Measurements from ENCODE around the gene PRR18. TPM values are rescaled to one million over a fixed set of nuclear protein-coding genes. Genes with fewer than 3 reads are reported as not detected.

The PRR18 gene
- total RNA-seq, 2 experiments from 2014 or later = not detected

DNA sequence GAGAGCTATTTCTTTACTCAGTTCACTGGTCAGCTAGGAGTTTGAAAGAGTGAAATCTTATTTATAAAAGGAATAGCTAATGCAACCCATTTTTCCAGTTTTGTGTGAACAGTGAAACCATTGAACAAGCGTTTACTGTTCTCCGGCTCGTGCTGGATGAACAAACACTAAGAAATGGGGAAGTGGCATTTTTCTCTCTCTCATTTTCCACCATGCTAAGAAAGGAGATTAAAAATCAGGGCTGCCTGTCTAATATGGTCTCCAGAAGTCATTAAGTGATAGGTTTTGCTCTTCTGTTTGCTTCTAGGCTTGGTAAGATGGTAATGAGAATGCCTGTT, 34.9 kb upstream of the PRR18 start:
- H3K27me3 Mint-ChIP-seq = peaks cover 19% of the 10 kb centered on the region
- H3K4me3 Mint-ChIP-seq = peak overlapping the region; percentile 86
- ChIA-PET POLR2A (interaction anchor here (0.7 to 2.6 kb wide), 7 partner anchors 9 to 84 kb away, joined by 3 to 13 read pairs (median 6); partner anchors contain the start of gene PRR18), CTCF (interaction anchor here (0.9 to 2.0 kb wide), 3 partner anchors 35 to 108 kb away, joined by 3 to 21 read pairs (median 3); no protein-coding TSS in a partner anchor)
- H3K36me3 Mint-ChIP-seq (ENCODE audit: low read depth) = peaks cover 6% of the 10 kb centered on the region
- DNase-seq = no peak
- H3K9me3 Mint-ChIP-seq = no peaks in the 10 kb centered on the region
- H3K27ac Mint-ChIP-seq = peak overlapping the region; percentile 17
- H3K4me1 Mint-ChIP-seq = peaks cover 14% of the 10 kb centered on the region

DNA sequence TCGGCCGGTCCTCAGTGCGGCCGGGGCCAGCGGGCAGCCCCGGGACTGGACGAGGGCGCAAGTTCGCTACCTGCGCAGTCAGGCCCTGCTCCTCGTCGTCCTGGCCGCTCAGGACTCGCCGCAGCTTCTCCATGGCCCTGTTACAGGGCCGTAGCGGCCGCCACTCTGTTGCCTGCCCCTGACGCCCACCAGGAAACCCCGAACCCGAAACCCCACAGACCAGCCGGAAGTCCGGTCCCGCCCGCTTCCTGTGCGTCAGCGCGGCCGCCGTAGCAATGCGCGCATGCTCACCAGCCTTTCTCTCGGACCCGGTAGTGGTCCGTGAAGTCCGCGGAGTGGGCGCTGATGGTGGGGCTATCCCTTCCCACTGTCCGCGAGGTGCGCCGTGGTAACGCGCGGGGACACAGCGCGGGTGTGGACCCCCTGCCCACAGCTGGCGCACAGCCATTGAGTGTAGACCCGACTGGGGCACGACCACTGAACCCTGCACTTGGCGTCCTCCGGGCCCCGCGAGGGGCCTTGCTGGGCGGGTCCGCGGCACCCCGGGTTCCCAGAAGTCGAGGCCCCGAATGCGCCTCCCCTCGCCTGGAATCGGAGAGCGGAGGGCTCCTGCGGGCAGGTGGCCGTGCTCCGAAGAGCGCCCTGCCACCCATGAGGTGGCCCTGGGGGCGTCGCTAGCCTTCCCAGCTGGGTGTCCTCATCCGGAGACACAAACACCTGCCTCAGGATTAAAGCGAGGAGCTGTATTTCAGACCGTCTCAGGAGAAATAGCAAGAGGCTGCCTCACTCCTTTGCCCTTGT, 34.4 kb upstream of the PRR18 start, which contains the start of gene SFT2D1:
TSS of gene SFT2D1 (minus strand) at position 197 of the 801 bp plus-strand sequence. CDS start at position 133, 64 bp downstream.
- ChIA-PET CTCF (interaction anchor here (0.8 to 2.0 kb wide), 5 partner anchors 9 to 143 kb away, joined by 3 to 21 read pairs (median 3); no protein-coding TSS in a partner anchor), POLR2A (interaction anchor here (0.7 to 2.6 kb wide), 8 partner anchors 9 to 83 kb away, joined by 3 to 13 read pairs (median 5); partner anchors contain the start of gene PRR18)
- Mint-ChIP-seq H3K4me3 (peak within 1 kb of the TSS; percentile 86), H3K4me1 (peaks cover 14% of the 10 kb centered on the region), H3K27me3 (peaks cover 14% of the 10 kb centered on the region), H3K27ac (peak within 1 kb of the TSS; percentile 81), H3K9me3 (no peaks in the 10 kb centered on the region), H3K36me3 (ENCODE audit: low read depth) (peaks cover 6% of the 10 kb centered on the region)
- peak; percentile 88 for DNase-seq

GRCh38 chr6:166341977-166342348, 33.8 kb upstream of the PRR18 start:
- no peaks in the 10 kb centered on the region for H3K9me3 Mint-ChIP-seq
- H3K27ac Mint-ChIP-seq = peak overlapping the region; percentile 81
- POLR2A ChIA-PET = interaction anchor here (0.7 to 2.6 kb wide), 8 partner anchors 8 to 83 kb away, joined by 3 to 13 read pairs (median 5); partner anchors contain the start of gene PRR18
- peaks cover 10% of the 10 kb centered on the region for H3K27me3 Mint-ChIP-seq
- H3K36me3 Mint-ChIP-seq (ENCODE audit: low read depth) = peaks cover 6% of the 10 kb centered on the region
- no peak for DNase-seq
- CTCF ChIA-PET = interaction anchor here (0.8 to 2.0 kb wide), 3 partner anchors 8 to 144 kb away, joined by 3 to 21 read pairs (median 4); no protein-coding TSS in a partner anchor
- H3K4me3 Mint-ChIP-seq = peak overlapping the region; percentile 86
- peaks cover 14% of the 10 kb centered on the region for H3K4me1 Mint-ChIP-seq

- POLR2A ChIA-PET = interaction anchor here (0.7 to 2.6 kb wide), 5 partner anchors 7 to 78 kb away, joined by 3 to 13 read pairs (median 6); partner anchors contain the start of gene PRR18
- DNase-seq = no peak
Observed at GRCh38 chr6:166341464-166341863, 33.3 kb upstream of the PRR18 start.

DNA sequence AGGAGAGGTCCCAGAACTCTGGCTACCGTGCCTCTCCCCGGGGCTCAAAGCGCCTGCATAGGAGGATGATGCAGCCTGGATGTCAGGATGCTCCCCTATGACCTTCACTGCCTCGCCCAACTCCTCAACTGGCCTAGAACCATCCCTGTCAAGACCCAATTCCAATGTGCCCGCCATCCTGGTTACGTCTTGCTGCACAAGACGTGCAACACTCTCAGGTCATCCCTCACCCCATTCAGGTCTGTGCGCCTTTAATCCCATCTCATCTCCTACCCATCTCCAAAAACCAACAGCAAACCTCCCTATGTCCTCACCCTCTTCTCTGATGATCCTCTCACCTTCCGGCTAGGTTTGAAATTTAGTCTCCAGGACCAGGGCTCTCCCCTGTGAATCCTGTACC, 30.7 kb upstream of the PRR18 start:
- Mint-ChIP-seq H3K27ac (no peak overlapping the region), H3K27me3 (no peaks in the 10 kb centered on the region), H3K36me3 (ENCODE audit: low read depth) (peaks cover 28% of the 10 kb centered on the region), H3K9me3 (no peaks in the 10 kb centered on the region), H3K4me1 (peaks cover 37% of the 10 kb centered on the region), H3K4me3 (no peak overlapping the region)
- CTCF ChIA-PET = interaction anchor here (2.2 kb wide), 1 partner anchor 43 kb away, joined by 5 read pairs; no protein-coding TSS in a partner anchor
- POLR2A ChIA-PET = no interaction called here
- DNase-seq = no peak

More at GRCh38 chr6:166341464-166341863, 33.3 kb upstream of the PRR18 start:
- Mint-ChIP-seq H3K27me3 (peaks cover 10% of the 10 kb centered on the region), H3K4me1 (peaks cover 14% of the 10 kb centered on the region), H3K36me3 (ENCODE audit: low read depth) (peaks cover 6% of the 10 kb centered on the region), H3K27ac (peak overlapping the region; percentile 81), H3K9me3 (no peaks in the 10 kb centered on the region), H3K4me3 (peak overlapping the region; percentile 86)
- CTCF ChIA-PET = interaction anchor here (0.8 to 2.0 kb wide), 3 partner anchors 8 to 145 kb away, joined by 3 to 21 read pairs (median 4); no protein-coding TSS in a partner anchor

GRCh38 chr6:166336847-166337246, 28.7 kb upstream of the PRR18 start:
- CTCF ChIA-PET = interaction anchor here (0.7 to 1.5 kb wide), 3 partner anchors 24 to 826 kb away, joined by 3 read pairs; no protein-coding TSS in a partner anchor
- Mint-ChIP-seq H3K4me3 (no peak overlapping the region), H3K4me1 (peaks cover 49% of the 10 kb centered on the region), H3K27ac (no peak overlapping the region), H3K27me3 (no peaks in the 10 kb centered on the region), H3K36me3 (ENCODE audit: low read depth) (peaks cover 38% of the 10 kb centered on the region), H3K9me3 (no peaks in the 10 kb centered on the region)
- DNase-seq = no peak
- POLR2A ChIA-PET = no interaction called here

DNA sequence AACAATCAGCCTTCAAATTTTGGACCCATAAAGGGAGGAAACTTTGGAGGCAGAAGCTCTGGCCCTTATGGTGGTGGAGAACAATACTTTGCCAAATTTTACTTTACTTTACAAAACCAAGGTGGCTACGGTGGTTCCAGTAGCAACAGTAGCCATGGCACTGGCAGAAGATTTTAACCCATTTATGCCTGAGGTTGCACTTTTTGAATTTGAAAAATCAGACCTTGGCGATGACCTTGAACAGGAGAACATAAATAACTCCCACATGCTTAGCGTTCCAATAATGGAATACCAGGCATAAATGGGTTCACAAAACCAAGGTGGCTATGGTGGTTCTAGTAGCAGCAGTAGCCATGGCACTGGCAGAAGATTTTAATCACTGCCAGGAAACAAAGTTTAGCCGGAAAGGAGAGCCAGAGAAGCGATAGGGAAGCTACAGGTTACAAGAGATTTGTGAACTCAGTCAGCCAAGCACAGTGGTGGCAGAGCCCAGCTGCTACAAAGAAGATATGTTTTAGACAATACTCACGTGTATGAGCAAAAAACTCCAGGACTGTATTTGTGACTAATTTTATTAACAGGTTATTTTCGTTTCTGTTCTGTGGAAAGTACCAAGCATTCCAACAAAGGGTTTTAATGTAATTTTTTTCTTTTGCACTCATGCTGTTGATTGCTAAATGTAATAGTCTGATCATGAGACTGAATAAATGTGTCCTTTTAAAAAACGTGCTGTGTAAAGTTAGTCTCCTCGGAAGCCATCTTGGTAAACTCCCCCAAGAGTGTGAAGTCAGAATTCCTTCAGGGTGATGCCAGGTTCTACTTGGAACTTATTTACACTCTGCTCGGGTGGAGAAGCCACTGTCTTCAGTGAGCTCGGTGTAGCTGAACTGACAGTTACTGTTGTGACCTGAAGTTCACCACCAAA, 27.4 kb upstream of the PRR18 start:
- no peak for DNase-seq
- H3K4me1 Mint-ChIP-seq = peaks cover 49% of the 10 kb centered on the region
- H3K27me3 Mint-ChIP-seq = no peaks in the 10 kb centered on the region
- no peaks in the 10 kb centered on the region for H3K9me3 Mint-ChIP-seq
- ChIA-PET POLR2A (interaction anchor here (1.6 kb wide), 1 partner anchor 46 kb away, joined by 6 read pairs; no protein-coding TSS in a partner anchor), CTCF (interaction anchor here (0.8 to 1.1 kb wide), 2 partner anchors 22 to 23 kb away, joined by 3 read pairs; no protein-coding TSS in a partner anchor)
- no peak overlapping the region for H3K4me3 Mint-ChIP-seq
- no peak overlapping the region for H3K27ac Mint-ChIP-seq
- peaks cover 36% of the 10 kb centered on the region for H3K36me3 Mint-ChIP-seq (ENCODE audit: low read depth)

DNA sequence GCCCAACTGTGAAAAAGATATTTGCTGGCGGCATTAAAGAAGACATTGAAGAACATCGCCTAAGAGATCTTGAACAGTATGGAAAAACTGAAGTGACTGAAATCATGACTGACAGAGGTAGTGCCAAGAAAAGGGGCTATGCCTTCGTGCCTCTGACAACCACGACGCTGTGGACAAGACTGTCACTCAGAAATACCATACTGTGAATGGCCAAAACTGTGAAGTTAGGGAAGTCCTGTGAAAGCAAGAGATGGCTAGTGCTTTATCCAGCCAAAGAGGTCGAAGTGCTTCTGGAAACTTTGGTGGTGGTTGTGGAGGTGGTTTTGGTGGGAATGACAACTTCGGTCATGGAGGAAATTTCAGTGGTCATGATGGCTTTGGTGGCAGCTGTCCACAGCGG, 26.7 kb upstream of the PRR18 start:
- H3K4me3 Mint-ChIP-seq = no peak overlapping the region

GRCh38 chr6:166333172-166333995, 25.2 kb upstream of the PRR18 start:
- no peaks in the 10 kb centered on the region for H3K9me3 Mint-ChIP-seq
- CTCF ChIA-PET = interaction anchor here (0.8 to 1.6 kb wide), 5 partner anchors 8 to 209 kb away, joined by 3 to 11 read pairs (median 4); no protein-coding TSS in a partner anchor
- peak overlapping the region; percentile 43 for H3K4me3 Mint-ChIP-seq
- peaks cover 44% of the 10 kb centered on the region for H3K36me3 Mint-ChIP-seq (ENCODE audit: low read depth)
- H3K27ac Mint-ChIP-seq = peak overlapping the region; percentile 55
- peaks cover 51% of the 10 kb centered on the region for H3K4me1 Mint-ChIP-seq
- no peaks in the 10 kb centered on the region for H3K27me3 Mint-ChIP-seq
- POLR2A ChIA-PET = interaction anchor here (1.1 to 1.6 kb wide), 5 partner anchors 9 to 82 kb away, joined by 3 to 13 read pairs (median 4); partner anchors contain the start of gene SFT2D1
- DNase-seq = peak; percentile 62

More for the DNA sequence above, 26.7 kb upstream of the PRR18 start:
- no peak for DNase-seq
- Mint-ChIP-seq H3K27ac (no peak overlapping the region), H3K36me3 (ENCODE audit: low read depth) (peaks cover 36% of the 10 kb centered on the region), H3K27me3 (no peaks in the 10 kb centered on the region), H3K4me1 (peaks cover 49% of the 10 kb centered on the region), H3K9me3 (no peaks in the 10 kb centered on the region)
- ChIA-PET CTCF (interaction anchor here (1.1 to 1.6 kb wide), 2 partner anchors 22 to 46 kb away, joined by 3 to 11 read pairs; no protein-coding TSS in a partner anchor), POLR2A (interaction anchor here (1.5 to 1.6 kb wide), 2 partner anchors 15 to 47 kb away, joined by 4 to 6 read pairs; no protein-coding TSS in a partner anchor)

DNA sequence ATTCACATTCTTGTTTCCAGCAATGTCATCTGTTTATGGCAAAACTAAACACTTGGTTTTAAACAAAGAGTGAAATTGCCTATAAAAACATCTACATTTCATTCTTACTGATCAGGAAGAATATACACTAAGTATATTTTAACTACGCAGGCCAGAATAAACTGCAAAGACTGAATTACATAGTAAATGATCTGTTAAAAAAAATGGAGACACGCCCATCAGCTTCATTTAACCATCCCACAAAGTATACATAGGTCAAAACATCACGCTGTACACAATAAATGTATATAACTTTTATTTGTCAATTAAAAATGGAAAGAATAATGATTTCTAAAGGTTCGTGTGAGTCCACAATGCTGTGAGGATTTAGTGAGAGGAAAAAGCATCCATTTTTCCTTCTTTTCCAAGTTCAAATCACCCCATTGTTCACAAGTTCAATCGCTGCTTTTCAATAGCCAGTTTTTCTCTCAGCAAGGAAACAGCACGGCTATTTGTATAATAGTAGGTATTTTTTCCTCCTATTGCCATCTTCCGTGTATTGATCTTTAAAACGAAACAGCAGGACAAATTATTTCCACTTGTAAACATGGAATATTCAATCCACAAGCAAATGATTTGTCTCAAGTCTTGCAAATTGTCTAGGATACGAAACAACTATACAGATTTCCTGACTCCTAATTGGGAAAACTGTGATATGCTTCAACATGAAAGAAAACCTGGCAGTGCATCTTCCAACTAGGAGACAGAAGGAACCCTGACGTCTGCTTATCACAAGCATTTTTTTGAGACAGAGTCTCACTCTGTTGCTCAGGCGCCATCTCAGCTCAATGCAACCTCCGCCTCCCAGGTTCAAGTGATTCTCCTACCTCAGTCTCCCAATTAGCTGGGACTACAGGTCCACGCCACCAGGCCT, 23.6 kb upstream of the PRR18 start:
- CTCF ChIA-PET = interaction anchor here (1.4 kb wide), 1 partner anchor 50 kb away, joined by 5 read pairs; no protein-coding TSS in a partner anchor
- no peaks in the 10 kb centered on the region for H3K9me3 Mint-ChIP-seq
- peaks cover 51% of the 10 kb centered on the region for H3K4me1 Mint-ChIP-seq
- no peak for DNase-seq
- H3K4me3 Mint-ChIP-seq = no peak overlapping the region
- peaks cover 53% of the 10 kb centered on the region for H3K36me3 Mint-ChIP-seq (ENCODE audit: low read depth)
- H3K27me3 Mint-ChIP-seq = no peaks in the 10 kb centered on the region
- no peak overlapping the region for H3K27ac Mint-ChIP-seq
- POLR2A ChIA-PET = no interaction called here

DNA sequence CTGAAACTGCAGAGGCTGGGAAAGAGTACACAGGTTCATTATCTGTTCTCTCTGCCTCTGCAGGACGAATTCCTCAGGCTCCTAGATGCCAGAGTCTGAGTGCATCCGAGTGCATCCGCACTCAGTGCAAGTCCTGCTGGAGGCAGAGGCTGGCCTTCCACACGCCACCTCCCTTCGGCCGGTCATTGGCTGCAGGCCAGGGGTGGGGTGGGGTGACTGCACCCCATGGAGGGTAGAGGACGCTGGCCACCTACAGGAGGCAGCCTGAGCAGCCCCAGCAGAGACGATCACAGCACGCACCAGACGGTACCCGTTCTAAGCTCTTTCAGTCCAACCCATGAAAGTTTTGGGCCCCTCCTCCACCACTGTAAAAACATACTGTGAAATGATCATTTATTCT, 22.4 kb upstream of the PRR18 start:
- ChIA-PET CTCF (interaction anchor here (1.4 kb wide), 1 partner anchor 51 kb away, joined by 5 read pairs; no protein-coding TSS in a partner anchor), POLR2A (no interaction called here)
- DNase-seq = no peak
- Mint-ChIP-seq H3K27me3 (no peaks in the 10 kb centered on the region), H3K27ac (no peak overlapping the region), H3K9me3 (no peaks in the 10 kb centered on the region), H3K4me3 (no peak overlapping the region), H3K36me3 (ENCODE audit: low read depth) (peaks cover 50% of the 10 kb centered on the region), H3K4me1 (peaks cover 46% of the 10 kb centered on the region)

Data from activated CD4-positive, alpha-beta memory T cell treated with anti-CD3 and anti-CD28 coated beads, Interleukin-2, amount 10 ng/mL, durations not matched to agents 7 days and 5 days (primary cell).